ENCODE results near the gene UGT3A2.
"Not testable (repeated sequence)": the region's sequence is repeated elsewhere in the genome, so short reads cannot be mapped to it uniquely, and the experiment has no call there.

UGT3A2 gene

DNA sequence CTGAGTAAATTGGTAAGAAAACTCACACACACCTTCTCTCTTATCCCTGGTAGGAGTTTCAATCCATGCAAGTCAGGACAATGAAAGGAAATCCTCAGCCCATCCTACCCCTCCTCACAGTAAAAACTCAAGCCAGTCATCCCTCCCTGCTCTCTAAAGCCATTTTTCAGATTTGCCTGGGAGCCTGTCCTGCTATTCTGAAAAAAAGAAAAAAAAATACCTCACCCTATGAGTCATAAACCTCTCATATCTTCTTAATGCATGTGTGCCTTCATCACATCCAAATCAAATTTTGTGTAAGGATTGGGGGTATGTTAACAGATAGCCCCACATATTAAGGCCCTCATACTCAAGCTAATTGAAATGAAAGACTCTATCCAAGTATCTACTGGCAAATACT, 14.1 kb downstream of the UGT3A2 start:
- DNase-seq, result no peak

DNA sequence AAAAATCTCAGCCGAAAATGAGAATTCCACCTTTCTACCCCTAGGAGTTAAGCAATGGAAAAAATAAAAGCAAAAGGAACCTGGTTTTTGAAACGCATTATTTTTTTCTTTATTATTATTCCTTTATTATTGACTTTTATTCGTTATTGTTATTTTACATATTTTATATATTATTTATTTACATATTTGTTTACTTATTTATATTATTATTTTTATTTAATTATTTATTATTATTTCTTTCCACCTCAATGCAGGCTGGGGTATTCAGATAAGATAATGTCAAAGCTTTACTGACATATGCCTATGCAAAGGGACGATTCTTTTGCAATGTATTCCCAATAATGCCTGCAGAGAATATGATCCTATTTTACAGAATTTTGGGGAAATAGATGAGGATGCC, 16.7 kb downstream of the UGT3A2 start:
- no peak for DNase-seq

- DNase-seq, result no peak
These were observed 19.1 kb downstream of the UGT3A2 start for GRCh38 chr5:36047384-36048160.

GRCh38 chr5:36045895-36046294, 20.8 kb downstream of the UGT3A2 start:
- DNase-seq, result no peak

- no peak for DNase-seq
These were observed 25.2 kb downstream of the UGT3A2 start for GRCh38 chr5:36041537-36041845.

GRCh38 chr5:36040651-36041536, 25.8 kb downstream of the UGT3A2 start:
- no peak for DNase-seq

DNA sequence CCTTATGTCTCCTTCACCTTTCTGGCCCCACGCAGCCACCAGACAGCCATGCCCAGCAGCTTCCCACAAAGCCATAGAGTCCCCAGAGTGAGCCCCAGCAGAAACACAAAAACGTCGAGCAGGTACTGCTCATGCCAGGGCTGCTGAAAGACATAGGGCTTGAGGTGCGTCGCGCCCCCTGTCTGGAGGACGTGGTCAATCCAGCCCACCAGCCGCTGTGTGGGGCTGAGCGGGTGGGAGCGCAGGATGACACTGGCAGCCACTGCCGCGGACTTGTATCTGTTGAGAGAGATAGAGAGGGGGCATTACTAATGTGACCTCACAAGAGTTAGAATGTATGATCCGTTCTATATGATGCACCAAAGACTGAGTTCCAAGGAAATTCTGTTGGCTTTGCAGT, 31.0 kb downstream of the UGT3A2 start:
- no peak for DNase-seq

GRCh38 chr5:36034536-36035134, 32.0 kb downstream of the UGT3A2 start:
- DNase-seq, result not testable (repeated sequence)

- DNase-seq, result no peak
These were observed 33.2 kb downstream of the UGT3A2 start for GRCh38 chr5:36033486-36033885.

- no peak for DNase-seq
These were observed 33.6 kb downstream of the UGT3A2 start for GRCh38 chr5:36033047-36033446.

DNA sequence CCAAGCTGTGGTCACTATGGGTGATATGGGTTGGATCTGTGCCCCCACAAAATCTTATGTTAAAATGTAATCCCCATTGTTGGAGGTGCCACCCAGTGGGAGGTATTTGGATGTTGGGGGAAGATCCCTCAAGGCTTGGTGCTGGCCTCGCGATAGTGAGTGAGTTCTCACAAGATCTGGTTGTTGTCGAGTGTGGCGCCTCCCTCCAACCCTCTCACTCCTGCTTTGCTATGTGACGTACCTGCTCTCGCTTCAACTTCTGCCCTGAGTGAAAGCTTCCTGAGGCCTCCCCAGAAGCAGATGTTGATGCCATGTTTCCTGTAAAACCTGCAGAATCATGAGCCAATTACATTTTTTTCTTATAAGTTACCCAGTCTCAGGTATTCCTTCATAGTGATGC, 35.5 kb downstream of the UGT3A2 start:
- DNase-seq, result no peak

- DNase-seq, result no peak
These were observed 36.8 kb downstream of the UGT3A2 start for GRCh38 chr5:36029914-36030313.

DNA sequence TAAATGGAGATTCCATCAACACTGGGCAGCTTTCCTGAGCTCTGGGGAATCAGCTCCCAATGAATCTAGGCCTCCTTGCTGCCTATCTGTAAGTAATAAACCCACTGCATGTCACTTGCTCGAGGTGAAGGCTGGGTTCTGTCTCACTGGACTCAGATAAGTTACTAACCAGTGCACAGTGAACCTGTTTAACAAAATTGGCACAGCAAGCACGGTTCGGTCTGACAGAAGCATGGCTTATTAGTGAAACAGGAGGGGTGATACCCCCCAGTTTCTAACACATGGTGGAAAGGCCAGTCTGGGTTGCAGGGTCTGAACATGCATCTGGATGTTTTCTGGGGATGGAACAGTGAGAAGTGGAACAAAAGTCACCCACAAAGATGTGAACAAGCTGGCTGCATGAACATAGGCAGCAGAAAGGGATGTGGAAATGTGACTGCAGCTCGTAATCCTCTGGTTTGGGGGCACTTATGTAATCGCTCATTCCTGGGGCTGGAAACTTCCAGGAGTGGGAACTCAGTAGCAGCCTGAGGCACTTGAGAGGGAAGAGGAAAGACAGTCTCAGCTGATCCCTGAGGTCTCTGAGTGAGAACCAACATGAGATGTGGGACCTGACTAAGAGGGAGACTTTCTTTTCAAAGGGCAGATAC, 37.7 kb downstream of the UGT3A2 start:
- no peak for DNase-seq

DNA sequence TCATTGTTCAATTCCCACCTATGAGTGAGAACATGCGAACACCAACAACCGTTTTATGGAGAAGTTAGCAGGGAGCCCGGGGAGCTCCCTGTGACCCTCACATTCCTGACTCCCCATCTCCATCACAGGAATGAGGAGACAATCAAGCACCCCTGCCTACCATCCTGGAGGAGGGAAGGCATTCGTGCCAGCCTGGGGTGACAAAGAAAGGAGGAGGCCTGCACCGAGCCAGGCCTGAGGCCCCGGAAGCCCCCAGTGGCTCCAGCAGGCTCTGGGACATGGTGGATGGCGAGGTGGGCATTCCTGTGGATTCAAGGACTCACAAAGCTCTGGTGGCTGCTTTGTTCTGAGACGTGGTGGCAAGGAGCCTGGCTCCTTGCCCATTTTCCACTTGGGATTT, 39.0 kb downstream of the UGT3A2 start:
- DNase-seq, result no peak

- no peak for DNase-seq
These were observed 39.8 kb downstream of the UGT3A2 start for GRCh38 chr5:36026706-36027465.

DNA sequence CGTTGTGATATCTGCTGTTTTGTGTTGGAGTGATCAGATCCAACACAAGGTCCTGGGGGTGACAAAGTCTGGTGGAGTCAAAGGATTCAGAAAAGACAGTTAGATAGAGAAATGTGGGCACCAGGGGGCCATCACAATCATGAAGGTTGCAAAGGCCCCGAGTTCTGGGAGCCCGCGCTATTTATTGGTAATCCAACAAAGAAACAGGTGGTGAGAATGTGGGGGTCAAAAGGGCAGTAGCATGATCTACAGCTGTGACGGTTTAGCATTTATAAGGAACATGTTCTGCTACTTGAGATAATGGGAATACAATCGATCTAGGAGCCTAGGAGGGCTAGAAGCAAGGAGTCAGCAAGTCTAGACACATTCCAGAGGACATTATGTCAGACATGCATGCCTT, 44.4 kb downstream of the UGT3A2 start:
- not testable (repeated sequence) for DNase-seq

- DNase-seq, result not testable (repeated sequence)
These were observed 47.1 kb downstream of the UGT3A2 start for GRCh38 chr5:36019584-36019983.

GRCh38 chr5:36017622-36018021, 49.1 kb downstream of the UGT3A2 start:
- no peak for DNase-seq

- no peak for DNase-seq
These were observed 49.7 kb downstream of the UGT3A2 start for GRCh38 chr5:36017004-36017403.

GRCh38 chr5:36013182-36013581, 53.5 kb downstream of the UGT3A2 start:
- DNase-seq, result no peak

GRCh38 chr5:36009698-36010097, 57.0 kb downstream of the UGT3A2 start:
- no peak for DNase-seq

DNA sequence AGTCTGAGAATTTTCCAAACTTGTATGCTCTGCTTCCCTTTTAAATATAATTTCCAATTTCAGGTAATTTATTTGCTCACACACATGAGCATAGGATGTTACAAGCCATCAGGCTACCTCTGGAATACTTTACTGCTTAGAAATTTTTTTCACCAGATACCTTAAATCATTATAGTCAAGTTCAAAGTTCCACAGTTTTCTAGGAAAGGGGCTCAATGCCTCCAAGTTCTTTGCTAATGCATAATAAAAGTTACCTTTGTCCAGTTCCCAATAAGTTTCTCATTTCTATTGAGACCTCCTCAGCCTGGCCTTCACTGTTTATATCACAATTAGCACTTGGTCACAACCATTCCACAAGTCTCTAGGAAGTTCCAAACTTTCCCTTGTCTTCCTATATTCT, 59.3 kb downstream of the UGT3A2 start:
- DNase-seq, result no peak

GRCh38 chr5:36006163-36006562, 60.5 kb downstream of the UGT3A2 start:
- no peak for DNase-seq
